Tibial nerve (tissue), 4 donors: ENCODE results near the gene TNFAIP2. TPM values are rescaled to one million over a fixed set of nuclear protein-coding genes. Genes with fewer than 3 reads are reported as not detected.

ENCODE experiments used
- DNase-seq, 2 donors: peaks; one replicate each; pipeline ENCODE4 v3.0.0-alpha.2; 2019; ENCODE audit warnings: low spot score in 2 of 2
- H3K27ac ChIP-seq, 4 donors: fragments of 200-600 bp; sonication (generic) in 3 of 4; one replicate each; pipeline ENCODE4 v1.5.1; 2017 to 2019; ENCODE audit warnings: mild to moderate bottlenecking in 1 of 4
- H3K27me3 ChIP-seq, 2 donors: fragments of 200-600 bp; sonication (generic) in 1 of 2; one replicate each; pipeline versions ENCODE4 v1.5.1 to v1.6.0; 2017 to 2019
- H3K36me3 ChIP-seq, 3 donors: fragments of 200-600 bp; sonication (generic); one replicate each; pipeline ENCODE4 v1.5.1; 2018 to 2019
- H3K4me1 ChIP-seq, 4 donors: fragments of 200-600 bp; sonication (generic) in 3 of 4; one replicate each; pipeline ENCODE4 v1.5.1; 2017 to 2019
- H3K4me3 ChIP-seq, 4 donors: fragments of 200-600 bp; sonication (generic) in 3 of 4; one replicate each; pipeline ENCODE4 v1.5.1; 2017 to 2019; ENCODE audit warnings: mild to moderate bottlenecking in 1 of 4, moderate library complexity in 1 of 4
- H3K9me3 ChIP-seq, 4 donors: fragments of 200-600 bp; sonication (generic) in 3 of 4; one replicate each; pipeline ENCODE4 v1.5.1; 2017 to 2019
- CTCF ChIP-seq, 5 experiments: fragments of 200-600 bp in 3 of 5; fragments of 450-650 bp in 2 of 5; sonication (generic) in 3 of 5; IDR thresholded peaks; one replicate each; pipeline ENCODE4 v1.5.1; 2016 to 2019; ENCODE audit warnings: antibody characterized with exemption in 5 of 5, mild to moderate bottlenecking in 3 of 5, moderate library complexity in 2 of 5
- EP300 ChIP-seq, 2 donors: sonication (generic); formaldehyde crosslinking; IDR thresholded peaks; one replicate each; pipeline ENCODE4 v1.6.1; 2017; ENCODE audit warnings: antibody characterized with exemption in 2 of 2, mild to moderate bottlenecking in 1 of 2
- POLR2A ChIP-seq, 2 donors: fragments of 450-650 bp; IDR thresholded peaks; one replicate each; pipeline ENCODE4 v1.6.1; 2017; ENCODE audit warnings: antibody characterized with exemption in 2 of 2, mild to moderate bottlenecking in 2 of 2, moderate library complexity in 2 of 2
- WGBS, 2 donors: methylation state at CpG; one replicate each; pipeline ENCODE4 v1.1.5; 2018; 5-methylcytosine and 5-hydroxymethylcytosine counted together
- total RNA-seq, 4 donors: library from RNA; depleted of rRNA; stranded (reverse); fragments of >200 nt; gene quantifications; one replicate each; pipeline ENCODE4 v1.1.0, GENCODE V29; 2016

TNFAIP2 gene
- total RNA-seq, 4 donors from 2014 or later: 42.9 to 49.4 (median 47.8) TPM

- H3K36me3 ChIP-seq: no peaks in the 10 kb centered on the region
- peaks cover 0 to 6% of the 10 kb centered on the region in 2 donors for H3K27me3 ChIP-seq
- TF ChIP-seq EP300 (IDR thresholded peaks at IDR 0.05): peak in 1 of 2 donors; percentile 50
- TF ChIP-seq CTCF (IDR thresholded peaks at IDR 0.05): no peak
- peak overlapping the region; percentile 61 to 91 (median 85) for H3K27ac ChIP-seq
- no peaks in the 10 kb centered on the region for H3K9me3 ChIP-seq
- peak; percentile 81 to 87 for DNase-seq
- 7 to 9% methylated on average over 19 to 22 of the region's 23 CpGs for WGBS, 2 donors
- H3K4me3 ChIP-seq: peak overlapping the region; percentile 6 to 74 (median 26)
- H3K4me1 ChIP-seq: peaks cover 6 to 87% (median 55%) of the 10 kb centered on the region in 4 donors
Measured at GRCh38 chr14:103121846-103122584, 1.2 kb upstream of the TNFAIP2 start.

- H3K27ac ChIP-seq: peak overlapping the region; percentile 61 to 91 (median 85)
- no peak for TF ChIP-seq POLR2A (IDR thresholded peaks at IDR 0.05)
- TF ChIP-seq EP300 (IDR thresholded peaks at IDR 0.05): no peak
- no peak for TF ChIP-seq CTCF (IDR thresholded peaks at IDR 0.05)
Measured at GRCh38 chr14:103122585-103122946, 695 bp upstream of the TNFAIP2 start.

GRCh38 chr14:103123634-103124500 is 606 bp downstream of the TNFAIP2 start:
- DNase-seq: peak; percentile 54 to 62
- Histone ChIP-seq H3K36me3 (no peaks in the 10 kb centered on the region), H3K27ac (peak overlapping the region; percentile 61 to 91 (median 85)), H3K27me3 (peaks cover 0 to 13% of the 10 kb centered on the region in 2 donors), H3K9me3 (no peaks in the 10 kb centered on the region), H3K4me1 (peaks cover 6 to 91% (median 51%) of the 10 kb centered on the region in 4 donors), H3K4me3 (peak overlapping the region; percentile 39 to 74 (median 48))
- 23 to 32% methylated on average over 36 to 38 of the region's 48 CpGs for WGBS, 2 donors
- TF ChIP-seq CTCF (IDR thresholded peaks at IDR 0.05) (peak; percentile 4 to 61 (median 38)), EP300 (IDR thresholded peaks at IDR 0.05) (no peak), POLR2A (IDR thresholded peaks at IDR 0.05) (no peak)

More at GRCh38 chr14:103122585-103122946, 695 bp upstream of the TNFAIP2 start:
- Histone ChIP-seq H3K27me3 (peaks cover 0 to 6% of the 10 kb centered on the region in 2 donors), H3K4me3 (peak overlapping the region; percentile 17 to 74 (median 44)), H3K4me1 (peaks cover 6 to 90% (median 56%) of the 10 kb centered on the region in 4 donors), H3K36me3 (no peaks in the 10 kb centered on the region), H3K9me3 (no peaks in the 10 kb centered on the region)
- 16 to 28% methylated on average over 12 to 15 of the region's 15 CpGs for WGBS, 2 donors
- DNase-seq: no peak

GRCh38 chr14:103124501-103125001 is 1.3 kb downstream of the TNFAIP2 start:
- Histone ChIP-seq H3K27me3 (peaks cover 0 to 13% of the 10 kb centered on the region in 2 donors), H3K36me3 (peaks cover 0 to 3% (median 0%) of the 10 kb centered on the region in 3 donors), H3K4me1 (peaks cover 6 to 91% (median 51%) of the 10 kb centered on the region in 4 donors), H3K4me3 (peak overlapping the region in 3 of 4 donors; percentile 48 to 74 (median 49)), H3K9me3 (no peaks in the 10 kb centered on the region), H3K27ac (peak overlapping the region in 2 of 4 donors; percentile 81 to 89)
- TF ChIP-seq POLR2A (IDR thresholded peaks at IDR 0.05) (no peak), EP300 (IDR thresholded peaks at IDR 0.05) (no peak), CTCF (IDR thresholded peaks at IDR 0.05) (no peak)
- 72 to 100% methylated on average over 3 to 5 of the region's 5 CpGs for WGBS, 2 donors
- DNase-seq: no peak
